ENCODE results near the gene AS3MT. TPM values are rescaled to one million over a fixed set of nuclear protein-coding genes. Genes with fewer than 3 reads are reported as not detected.

The AS3MT gene
- total and polyA plus RNA-seq, 2 of the 8 experiments (the other 6 are each of a cell fraction or from before 2014, with no cell fraction given), result 5.8 to 10.3 TPM

- CTCF ChIA-PET (ENCODE audit: partially characterized antibody), result interaction anchor here (0.6 to 1.4 kb wide), 10 partner anchors 9 to 1556 kb away, joined by 3 to 4 read pairs (median 3); no protein-coding TSS in a partner anchor
- peak overlapping the region; percentile 88 to 97 for H3K4me2 ChIP-seq (ENCODE audit: insufficient read depth in 1 of 2, low read depth in 2 of 2, low read length in 2 of 2)
Measured at GRCh38 chr10:102868911-102869257, 386 bp upstream of the AS3MT start.

More at GRCh38 chr10:102868911-102869257, 386 bp upstream of the AS3MT start:
- no peak overlapping the region for H2BK120ac ChIP-seq (replicated peaks; ENCODE audit: low read depth, low read length)
- no peak overlapping the region for H2BK15ac ChIP-seq (ENCODE audit: low read length)
- H3K27me3 ChIP-seq (replicated peaks in 1 of 4; ENCODE audit: control insufficient read depth in 3 of 4, extremely low read depth in 1 of 4, insufficient read depth in 3 of 4, low read length in 3 of 4), result no peaks in the 10 kb centered on the region; a peak in 1 of 7 replicates
- H4K91ac ChIP-seq (replicated peaks; ENCODE audit: insufficient read length, low read length), result no peak overlapping the region
- no peaks in the 10 kb centered on the region for H3K9me3 ChIP-seq (ENCODE audit: insufficient read depth in 2 of 2, low read depth in 1 of 2, low read length in 1 of 2)
- H3K4ac ChIP-seq (replicated peaks; ENCODE audit: insufficient read length, low read depth, low read length), result no peak overlapping the region
- no peak overlapping the region for H3K56ac ChIP-seq (replicated peaks; ENCODE audit: insufficient read length, low read depth, low read length)
- DNase-seq (ENCODE audit: low read depth in 1 of 2, low spot score in 2 of 2), result no peak
- H3K23me2 ChIP-seq (ENCODE audit: low read depth, low read length), result peaks cover 10% of the 10 kb centered on the region
- peak overlapping the region; percentile 54 to 68 (median 63); a peak in 7 of 8 replicates for H3K4me3 ChIP-seq (ENCODE audit: extremely low read depth in 1 of 4, insufficient read depth in 2 of 4, low read depth in 3 of 4, low read length in 4 of 4)
- H3K79me1 ChIP-seq (ENCODE audit: low read depth, low read length), result no peaks in the 10 kb centered on the region
- H3K14ac ChIP-seq (ENCODE audit: insufficient read length), result no peak overlapping the region
- no peak overlapping the region for H4K8ac ChIP-seq (ENCODE audit: extremely low read depth, insufficient read depth, low read length)
- WGBS, 2 experiments (ENCODE audit: extremely low coverage in 1 of 2, insufficient coverage in 1 of 2, insufficient read length in 1 of 2, insufficient replicate concordance in 2 of 2, low coverage in 1 of 2, low lambda C conversion rate in 2 of 2, missing lambda C conversion rate in 1 of 2), result 11% methylated on average over 5 of the region's 5 CpGs; no CpG with 5 or more reads in 1 of the 2 experiments
- H4K5ac ChIP-seq (ENCODE audit: insufficient read length, low read depth, low read length), result no peak overlapping the region
- no peak overlapping the region for H2AK5ac ChIP-seq (ENCODE audit: low read depth, low read length)
- POLR2A ChIA-PET (ENCODE audit: partially characterized antibody), result interaction anchor here (0.6 to 3.0 kb wide), 8 partner anchors 10 to 224 kb away, joined by 3 to 18 read pairs (median 4); partner anchors contain the start of genes ARL3, BORCS7, SFXN2 and WBP1L
- no peak overlapping the region for H3K27ac ChIP-seq (ENCODE audit: low read depth, low read length)
- peak overlapping the region; percentile 91 for H2AFZ ChIP-seq (ENCODE audit: low read length)
- peaks cover 0 to 6% (median 3%) of the 10 kb centered on the region in 4 experiments; a peak in 5 of 7 replicates for H3K4me1 ChIP-seq (replicated peaks in 1 of 4; ENCODE audit: control insufficient read depth in 3 of 4, insufficient read depth in 4 of 4, low read length in 3 of 4)
- H3K79me2 ChIP-seq (ENCODE audit: control insufficient read depth in 1 of 2, insufficient read depth in 2 of 2, low read length in 2 of 2), result no peaks in the 10 kb centered on the region
- no peak overlapping the region for H2BK5ac ChIP-seq (ENCODE audit: low read depth, low read length)
- no peak overlapping the region for H2BK20ac ChIP-seq (ENCODE audit: low read length)
- H4K20me1 ChIP-seq (replicated peaks in 1 of 2; ENCODE audit: control insufficient read depth in 1 of 2, insufficient read depth in 2 of 2, low read length in 2 of 2), result no peaks in the 10 kb centered on the region
- peak; percentile 85 for FAIRE-seq
- peak overlapping the region in 1 of 4 experiments; percentile 44; a peak in 1 of 7 replicates for H3K9ac ChIP-seq (replicated peaks in 1 of 4; ENCODE audit: extremely low read depth in 1 of 4, low read depth in 3 of 4, low read length in 3 of 4)
- no peak overlapping the region for H3K18ac ChIP-seq (ENCODE audit: extremely low read depth, low read length)
- no peak for TF ChIP-seq RAD21 (IDR thresholded peaks at IDR 0.05 in 1 of 2, conservative IDR thresholded peaks at IDR 0.05 in 1 of 2; ENCODE audit: low read depth in 2 of 2, low read length in 2 of 2)
- TF ChIP-seq E2F6 (IDR thresholded peaks at IDR 0.05), result no peak
- TF ChIP-seq SRF (IDR thresholded peaks at IDR 0.05; ENCODE audit: low read depth, low read length), result no peak
- H3K23ac ChIP-seq (ENCODE audit: insufficient read length), result no peak overlapping the region
- no peaks in the 10 kb centered on the region for H3K36me3 ChIP-seq (ENCODE audit: control insufficient read depth in 2 of 4, insufficient read depth in 4 of 4, low read length in 3 of 4)
- no peak overlapping the region for H2BK12ac ChIP-seq (ENCODE audit: low read depth, low read length)

Measured in H1 (cell line).